Measurements from ENCODE around the gene UCP3. TPM values are rescaled to one million over a fixed set of nuclear protein-coding genes. Genes with fewer than 3 reads are reported as not detected.

Gene UCP3
- total RNA-seq, 1 experiment from 2014 or later, result not detected

Other genes starting within 250 kb of the UCP3 start
- gene RAB6A, start 248.0 kb downstream of the UCP3 start, total RNA-seq (2014; rRNA removed; shearing (Covaris generic); ENCODE audit: low replicate concordance), result 82.9 and 88.0 TPM in 2 replicates
- gene MRPL48, start 221.2 kb downstream of the UCP3 start, total RNA-seq (2014; rRNA removed; shearing (Covaris generic); ENCODE audit: low replicate concordance), result 27.5 and 44.3 TPM in 2 replicates
- 60.5 and 92.4 TPM in 2 replicates for gene COA4, start 132.2 kb downstream of the UCP3 start, total RNA-seq (2014; rRNA removed; shearing (Covaris generic); ENCODE audit: low replicate concordance)
- 13.2 and 16.2 TPM in 2 replicates for gene PAAF1, start 132.1 kb downstream of the UCP3 start, total RNA-seq (2014; rRNA removed; shearing (Covaris generic); ENCODE audit: low replicate concordance)
- gene DNAJB13, start 58.1 kb downstream of the UCP3 start, total RNA-seq (2014; rRNA removed; shearing (Covaris generic); ENCODE audit: low replicate concordance), result 2.4 TPM in 1 of 2 replicates, not detected in the other
- 20.3 and 22.7 TPM in 2 replicates for gene UCP2, start 26.2 kb downstream of the UCP3 start, total RNA-seq (2014; rRNA removed; shearing (Covaris generic); ENCODE audit: low replicate concordance)
- gene C2CD3, start 161.9 kb upstream of the UCP3 start, total RNA-seq (2014; rRNA removed; shearing (Covaris generic); ENCODE audit: low replicate concordance), result 28.4 and 32.4 TPM in 2 replicates
- gene PPME1, start 162.2 kb upstream of the UCP3 start, total RNA-seq (2014; rRNA removed; shearing (Covaris generic); ENCODE audit: low replicate concordance), result 92.8 and 103 TPM in 2 replicates